ENCODE data around the gene ITGB3BP. TPM values are rescaled to one million over a fixed set of nuclear protein-coding genes. Genes with fewer than 3 reads are reported as not detected.

Gene ITGB3BP
- total and polyA plus RNA-seq, 2 donors from 2014 or later, result 27.2 to 29.1 TPM

DNA sequence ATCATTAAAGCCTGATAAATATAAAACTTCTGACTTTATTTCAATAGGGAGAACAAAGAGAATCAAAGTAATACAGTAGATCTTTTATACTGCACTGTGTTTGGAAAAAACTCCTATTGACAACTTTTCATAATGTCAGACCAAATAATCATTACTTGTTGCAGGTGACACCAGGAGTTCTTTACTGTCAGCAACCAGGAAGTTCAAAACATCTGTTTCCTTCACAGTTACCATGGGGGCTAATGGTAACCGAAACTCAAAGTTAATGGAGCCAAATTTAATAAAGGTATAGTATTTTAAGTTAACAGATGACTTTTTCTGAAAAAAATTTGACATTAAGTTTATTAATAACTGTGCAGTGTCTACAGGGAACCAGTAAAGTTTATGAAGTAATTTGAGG, 10.9 kb upstream of the ITGB3BP start:
- Histone ChIP-seq H3K27me3 (ENCODE audit: control insufficient read depth, insufficient read depth, low read length) (no peaks in the 10 kb centered on the region), H3K9ac (ENCODE audit: low read length in 3 of 3) (no peak overlapping the region), H3K36me3 (ENCODE audit: control insufficient read depth in 2 of 3, insufficient read depth in 3 of 3, low read length in 3 of 3) (peaks cover 0 to 13% (median 3%) of the 10 kb centered on the region in 3 donors), H3K9me3 (ENCODE audit: control insufficient read depth in 2 of 3, insufficient read depth in 1 of 3, low read length in 3 of 3) (no peaks in the 10 kb centered on the region), H3K27ac (ENCODE audit: low read depth in 2 of 2, low read length in 2 of 2) (no peak overlapping the region), H3K4me3 (ENCODE audit: low read length in 3 of 3) (no peak overlapping the region), H3K4me1 (ENCODE audit: control insufficient read depth in 2 of 3, insufficient read depth in 2 of 3, low read depth in 1 of 3, low read length in 3 of 3) (no peaks in the 10 kb centered on the region)
- intact Hi-C loops (cut with DNase I), result no loop called here
- DNase-seq (no peak), FAIRE-seq (peak; percentile 15)
- TF ChIP-seq, protein P1, sequence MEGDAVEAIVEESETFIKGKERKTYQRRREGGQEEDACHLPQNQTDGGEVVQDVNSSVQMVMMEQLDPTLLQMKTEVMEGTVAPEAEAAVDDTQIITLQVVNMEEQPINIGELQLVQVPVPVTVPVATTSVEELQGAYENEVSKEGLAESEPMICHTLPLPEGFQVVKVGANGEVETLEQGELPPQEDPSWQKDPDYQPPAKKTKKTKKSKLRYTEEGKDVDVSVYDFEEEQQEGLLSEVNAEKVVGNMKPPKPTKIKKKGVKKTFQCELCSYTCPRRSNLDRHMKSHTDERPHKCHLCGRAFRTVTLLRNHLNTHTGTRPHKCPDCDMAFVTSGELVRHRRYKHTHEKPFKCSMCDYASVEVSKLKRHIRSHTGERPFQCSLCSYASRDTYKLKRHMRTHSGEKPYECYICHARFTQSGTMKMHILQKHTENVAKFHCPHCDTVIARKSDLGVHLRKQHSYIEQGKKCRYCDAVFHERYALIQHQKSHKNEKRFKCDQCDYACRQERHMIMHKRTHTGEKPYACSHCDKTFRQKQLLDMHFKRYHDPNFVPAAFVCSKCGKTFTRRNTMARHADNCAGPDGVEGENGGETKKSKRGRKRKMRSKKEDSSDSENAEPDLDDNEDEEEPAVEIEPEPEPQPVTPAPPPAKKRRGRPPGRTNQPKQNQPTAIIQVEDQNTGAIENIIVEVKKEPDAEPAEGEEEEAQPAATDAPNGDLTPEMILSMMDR (IDR thresholded peaks at IDR 0.05; ENCODE audit: borderline replicate concordance, extremely low read depth, insufficient read depth), result no peak

DNA sequence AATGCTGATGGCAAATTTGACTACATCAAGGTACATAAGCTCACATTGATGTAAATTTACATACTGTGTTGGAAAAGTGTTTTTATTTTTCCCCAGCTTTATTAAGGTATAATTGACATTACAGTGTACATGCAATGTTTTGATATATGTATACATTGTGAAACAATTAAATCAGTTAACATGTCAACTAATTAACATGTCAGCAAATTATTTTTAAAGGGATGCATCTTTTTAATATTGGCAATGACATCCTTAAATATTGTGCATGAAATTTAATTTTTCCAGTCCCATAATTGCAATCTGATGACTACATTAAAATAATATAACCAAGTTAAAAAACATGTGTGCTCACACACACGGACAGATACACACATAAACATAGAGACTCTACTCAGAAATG, 9.7 kb upstream of the ITGB3BP start:
- intact Hi-C loops (cut with DNase I), result no loop called here
- Histone ChIP-seq H3K9ac (ENCODE audit: low read length in 3 of 3) (no peak overlapping the region), H3K27ac (ENCODE audit: low read depth in 2 of 2, low read length in 2 of 2) (no peak overlapping the region), H3K4me1 (ENCODE audit: control insufficient read depth in 2 of 3, insufficient read depth in 2 of 3, low read depth in 1 of 3, low read length in 3 of 3) (no peaks in the 10 kb centered on the region), H3K27me3 (ENCODE audit: control insufficient read depth, insufficient read depth, low read length) (no peaks in the 10 kb centered on the region), H3K36me3 (ENCODE audit: control insufficient read depth in 2 of 3, insufficient read depth in 3 of 3, low read length in 3 of 3) (peaks cover 0 to 13% (median 5%) of the 10 kb centered on the region in 3 donors), H3K4me3 (ENCODE audit: low read length in 3 of 3) (no peak overlapping the region), H3K9me3 (ENCODE audit: control insufficient read depth in 2 of 3, insufficient read depth in 1 of 3, low read length in 3 of 3) (no peaks in the 10 kb centered on the region)
- DNase-seq (no peak), FAIRE-seq (no peak)
- TF ChIP-seq, protein P1 (IDR thresholded peaks at IDR 0.05; ENCODE audit: borderline replicate concordance, extremely low read depth, insufficient read depth), result no peak

DNA sequence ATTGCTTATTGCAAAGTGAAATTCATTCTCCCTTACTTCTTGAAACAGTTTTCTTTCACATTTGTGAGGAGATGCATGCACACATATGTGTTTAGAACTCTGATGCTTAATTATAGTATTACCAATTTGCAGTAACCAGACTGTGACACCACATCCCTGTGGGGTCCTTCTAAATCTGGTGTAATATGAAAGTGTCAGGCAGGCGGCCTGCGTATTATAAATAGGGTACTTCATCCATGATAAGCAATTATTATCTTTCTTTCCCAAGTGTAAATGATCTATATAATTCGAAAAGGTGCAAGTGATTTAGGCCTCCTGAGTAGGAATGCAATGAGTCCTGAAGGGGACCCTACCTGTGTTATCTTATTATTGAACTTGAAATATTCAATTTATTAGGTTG, 1.2 kb upstream of the ITGB3BP start:
- Histone ChIP-seq H3K9me3 (ENCODE audit: control insufficient read depth in 2 of 3, insufficient read depth in 1 of 3, low read length in 3 of 3) (no peaks in the 10 kb centered on the region), H3K4me3 (ENCODE audit: low read length in 3 of 3) (peak overlapping the region; percentile 93 to 100 (median 96)), H3K36me3 (ENCODE audit: control insufficient read depth in 2 of 3, insufficient read depth in 3 of 3, low read length in 3 of 3) (peaks cover 0 to 2% (median 0%) of the 10 kb centered on the region in 3 donors), H3K27ac (ENCODE audit: low read depth in 2 of 2, low read length in 2 of 2) (no peak overlapping the region), H3K9ac (ENCODE audit: low read length in 3 of 3) (peak overlapping the region in 2 of 3 donors; percentile 92 to 94), H3K4me1 (ENCODE audit: control insufficient read depth in 2 of 3, insufficient read depth in 2 of 3, low read depth in 1 of 3, low read length in 3 of 3) (peaks cover 0 to 6% (median 5%) of the 10 kb centered on the region in 3 donors), H3K27me3 (ENCODE audit: control insufficient read depth, insufficient read depth, low read length) (no peaks in the 10 kb centered on the region)
- FAIRE-seq (no peak), DNase-seq (peak in 1 of 5 donors; percentile 9)
- TF ChIP-seq, protein P1 (IDR thresholded peaks at IDR 0.05; ENCODE audit: borderline replicate concordance, extremely low read depth, insufficient read depth), result no peak
- intact Hi-C loops (cut with DNase I), result no loop called here

DNA sequence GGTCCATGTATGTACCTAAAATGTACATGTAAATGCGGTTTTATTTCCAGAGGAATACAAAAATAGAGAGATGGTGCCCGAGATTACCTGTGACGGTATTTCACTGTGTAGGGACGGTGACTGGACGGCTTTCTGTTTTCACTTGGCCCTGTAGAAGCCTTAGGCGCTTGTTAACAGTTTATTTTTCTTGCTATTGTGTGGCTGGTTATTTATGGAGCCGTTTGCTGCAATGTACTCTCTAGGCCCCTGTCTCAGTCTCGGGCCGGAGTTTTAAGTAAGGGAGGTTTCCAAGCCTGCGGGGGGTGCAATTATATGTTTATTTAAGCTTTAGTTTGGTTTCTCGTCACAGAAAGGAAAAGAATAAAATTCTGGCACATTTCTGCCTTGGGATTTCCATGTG, 713 bp upstream of the ITGB3BP start:
- Histone ChIP-seq H3K36me3 (ENCODE audit: control insufficient read depth in 2 of 3, insufficient read depth in 3 of 3, low read length in 3 of 3) (peaks cover 0 to 2% (median 0%) of the 10 kb centered on the region in 3 donors), H3K4me3 (ENCODE audit: low read length in 3 of 3) (peak overlapping the region; percentile 93 to 100 (median 96)), H3K27me3 (ENCODE audit: control insufficient read depth, insufficient read depth, low read length) (no peaks in the 10 kb centered on the region), H3K4me1 (ENCODE audit: control insufficient read depth in 2 of 3, insufficient read depth in 2 of 3, low read depth in 1 of 3, low read length in 3 of 3) (peaks cover 0 to 6% (median 5%) of the 10 kb centered on the region in 3 donors), H3K27ac (ENCODE audit: low read depth in 2 of 2, low read length in 2 of 2) (peak overlapping the region; percentile 17 to 98), H3K9ac (ENCODE audit: low read length in 3 of 3) (peak overlapping the region; percentile 63 to 94 (median 92)), H3K9me3 (ENCODE audit: control insufficient read depth in 2 of 3, insufficient read depth in 1 of 3, low read length in 3 of 3) (no peaks in the 10 kb centered on the region)
- FAIRE-seq (no peak), DNase-seq (peak in 1 of 5 donors; percentile 50)
- intact Hi-C loops (cut with DNase I), result no loop called here
- TF ChIP-seq, protein P1 (IDR thresholded peaks at IDR 0.05; ENCODE audit: borderline replicate concordance, extremely low read depth, insufficient read depth), result no peak
